BE2C (cell line): Measurements from ENCODE around the gene MTARC2.
A peak's percentile ranks its signal among the peaks of the same experiment; 100 is the strongest.

ENCODE experiments used
- DNase-seq: peaks from one replicate; pipeline ENCODE4 v3.0.0-alpha.2; 2020
- H3K27me3 ChIP-seq: fragments of 250-450 bp; sonication (Bioruptor Pico); 2 replicates; pipeline ENCODE4 v1.5.1; 2020; ENCODE audit warnings: mild to moderate bottlenecking
- H3K36me3 ChIP-seq: fragments of 250-450 bp; sonication (Bioruptor Pico); 2 replicates; pipeline ENCODE4 v1.5.1; 2020; ENCODE audit warnings: mild to moderate bottlenecking
- H3K4me1 ChIP-seq: fragments of 250-450 bp; sonication (Bioruptor Pico); 2 replicates; pipeline ENCODE4 v1.5.1; 2020
- H3K4me3 ChIP-seq: 2 replicates; pipeline ENCODE4 v1.5.1; 2011; ENCODE audit warnings: low read depth, low read length
- H3K9me3 ChIP-seq: fragments of 250-450 bp; sonication (Bioruptor Pico); 2 replicates; pipeline ENCODE4 v1.5.1; 2020
- TF ChIP-seq, protein P1 (sequence below): IDR thresholded peaks from 2 replicates; pipeline ENCODE4 v1.5.1; 2012; ENCODE audit warnings: mild to moderate bottlenecking, low read depth, low read length

The MTARC2 gene

DNA sequence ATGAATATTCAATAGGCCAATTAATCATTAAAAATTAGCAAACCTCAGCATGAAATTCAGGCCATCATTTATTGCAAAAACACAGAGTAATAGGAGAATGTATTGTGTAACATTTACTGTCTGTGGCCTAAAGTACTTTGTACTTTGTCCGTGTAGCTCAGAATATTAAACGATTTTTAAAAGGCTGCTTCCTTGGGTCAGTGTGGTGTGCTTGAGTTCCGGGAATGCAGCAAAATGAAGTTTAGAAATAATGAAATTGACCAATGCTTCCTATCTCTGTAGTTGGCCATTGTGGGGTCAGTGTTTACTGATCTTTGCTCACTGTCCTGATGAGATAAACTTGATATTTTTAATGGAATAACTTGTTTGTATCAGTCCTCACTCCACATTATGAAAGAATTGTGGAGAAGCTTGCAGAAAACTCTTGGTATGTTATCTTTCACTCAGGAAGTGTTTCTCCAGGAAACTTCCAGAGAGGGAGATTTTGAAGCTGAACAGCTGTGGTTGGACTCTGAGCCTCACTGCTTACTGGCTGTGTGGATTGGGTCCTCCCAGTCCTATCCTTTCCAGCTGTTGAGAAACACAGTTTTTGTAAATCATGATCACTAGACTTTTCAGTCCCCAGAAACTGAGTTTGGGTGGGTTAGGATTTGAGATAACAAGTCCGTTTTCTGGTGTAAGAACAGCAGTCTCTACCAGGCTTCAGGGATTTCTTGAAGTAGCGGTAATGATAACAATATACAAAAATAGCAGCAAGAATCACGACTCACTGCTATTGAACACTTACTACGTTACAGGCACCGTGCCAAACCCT lies 19.4 kb downstream of the MTARC2 start:
- Histone ChIP-seq H3K4me3 (no peak overlapping the region), H3K36me3 (no peaks in the 10 kb centered on the region)
- no peak for DNase-seq

DNA sequence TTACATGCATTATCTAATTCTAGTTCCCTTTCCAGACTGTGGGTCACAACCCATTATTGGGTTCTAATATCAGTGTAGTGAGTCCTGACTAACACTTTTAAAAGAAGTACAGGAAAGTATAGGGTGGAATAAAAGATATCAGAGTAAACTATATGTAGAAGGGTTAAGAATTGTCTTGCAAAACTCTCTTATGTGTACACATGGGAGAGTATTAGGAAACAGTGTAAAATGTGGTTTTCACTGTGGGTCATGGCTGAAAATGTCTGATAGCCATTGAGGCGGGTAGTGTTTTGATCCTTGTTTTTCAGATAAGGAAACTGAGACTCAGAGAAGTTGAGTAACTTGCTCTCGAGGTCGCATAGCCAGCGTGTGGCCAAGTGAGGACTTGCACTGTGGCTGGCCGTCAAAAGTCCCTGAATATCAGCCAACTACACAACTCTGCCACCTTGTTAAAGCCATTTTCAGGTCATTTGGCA lies 20.0 kb downstream of the MTARC2 start:
- DNase-seq = no peak
- Histone ChIP-seq H3K27me3 (no peaks in the 10 kb centered on the region), H3K36me3 (no peaks in the 10 kb centered on the region), H3K9me3 (no peaks in the 10 kb centered on the region), H3K4me1 (no peaks in the 10 kb centered on the region), H3K4me3 (no peak overlapping the region)
- TF ChIP-seq, protein P1, sequence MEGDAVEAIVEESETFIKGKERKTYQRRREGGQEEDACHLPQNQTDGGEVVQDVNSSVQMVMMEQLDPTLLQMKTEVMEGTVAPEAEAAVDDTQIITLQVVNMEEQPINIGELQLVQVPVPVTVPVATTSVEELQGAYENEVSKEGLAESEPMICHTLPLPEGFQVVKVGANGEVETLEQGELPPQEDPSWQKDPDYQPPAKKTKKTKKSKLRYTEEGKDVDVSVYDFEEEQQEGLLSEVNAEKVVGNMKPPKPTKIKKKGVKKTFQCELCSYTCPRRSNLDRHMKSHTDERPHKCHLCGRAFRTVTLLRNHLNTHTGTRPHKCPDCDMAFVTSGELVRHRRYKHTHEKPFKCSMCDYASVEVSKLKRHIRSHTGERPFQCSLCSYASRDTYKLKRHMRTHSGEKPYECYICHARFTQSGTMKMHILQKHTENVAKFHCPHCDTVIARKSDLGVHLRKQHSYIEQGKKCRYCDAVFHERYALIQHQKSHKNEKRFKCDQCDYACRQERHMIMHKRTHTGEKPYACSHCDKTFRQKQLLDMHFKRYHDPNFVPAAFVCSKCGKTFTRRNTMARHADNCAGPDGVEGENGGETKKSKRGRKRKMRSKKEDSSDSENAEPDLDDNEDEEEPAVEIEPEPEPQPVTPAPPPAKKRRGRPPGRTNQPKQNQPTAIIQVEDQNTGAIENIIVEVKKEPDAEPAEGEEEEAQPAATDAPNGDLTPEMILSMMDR = no peak

More for the DNA sequence above, 19.4 kb downstream of the MTARC2 start:
- TF ChIP-seq, protein P1 = no peak
- Histone ChIP-seq H3K4me1 (no peaks in the 10 kb centered on the region), H3K9me3 (no peaks in the 10 kb centered on the region), H3K27me3 (no peaks in the 10 kb centered on the region)

DNA sequence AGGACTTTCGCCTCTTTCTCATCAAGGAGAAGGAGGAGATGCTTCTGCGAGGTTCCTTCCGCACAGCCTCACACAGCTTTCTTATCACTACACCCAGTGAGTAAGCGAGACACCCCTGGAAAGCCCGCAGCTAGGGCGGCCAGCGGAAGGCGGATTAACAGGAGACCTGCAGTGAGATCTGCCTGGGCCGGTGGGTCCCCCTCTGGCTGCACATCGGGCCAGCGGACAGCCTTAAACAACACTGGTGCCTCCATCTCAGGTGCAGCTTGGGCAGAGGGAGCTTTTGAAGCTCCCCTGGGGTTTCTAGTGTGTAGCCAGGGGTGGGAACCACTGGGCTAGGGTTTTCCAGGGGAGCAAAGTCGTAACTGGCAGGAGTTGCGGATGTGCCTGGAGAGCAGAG lies 21.1 kb downstream of the MTARC2 start:
- Histone ChIP-seq H3K4me3 (no peak overlapping the region), H3K4me1 (no peaks in the 10 kb centered on the region), H3K27me3 (no peaks in the 10 kb centered on the region), H3K36me3 (no peaks in the 10 kb centered on the region), H3K9me3 (no peaks in the 10 kb centered on the region)
- TF ChIP-seq, protein P1 = no peak
- no peak for DNase-seq

DNA sequence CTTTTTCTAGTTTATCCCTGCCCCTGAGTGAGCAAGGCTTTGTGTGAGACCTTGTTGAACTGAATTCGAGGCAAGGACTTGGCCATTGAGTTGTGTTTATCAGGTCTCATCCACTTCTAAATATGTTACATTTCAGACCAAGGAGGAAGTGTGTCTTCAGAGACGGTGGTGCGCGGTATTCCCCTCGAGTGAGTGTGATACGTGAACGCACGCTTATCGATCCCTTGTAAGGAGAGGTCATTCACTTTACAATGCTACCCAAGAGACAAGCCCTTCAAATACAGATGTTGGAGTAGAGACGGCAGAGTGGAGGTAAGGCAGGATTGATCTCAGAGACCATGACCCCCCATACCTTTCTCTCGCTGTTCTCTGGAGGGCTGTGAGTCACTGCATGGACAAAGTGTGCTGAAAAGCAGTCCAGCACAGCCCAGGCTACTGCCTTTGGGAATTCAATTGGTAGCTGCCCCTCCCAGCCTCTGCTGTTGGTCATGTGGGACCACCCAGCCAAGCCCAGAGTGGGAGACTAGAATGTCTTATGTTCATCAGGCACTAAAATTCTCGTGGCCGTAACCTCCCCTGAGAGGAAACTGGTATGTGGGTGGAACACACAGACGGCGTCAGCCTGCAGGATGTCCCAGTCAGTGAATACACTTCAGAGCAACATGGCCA lies 22.3 kb downstream of the MTARC2 start:
- no peak overlapping the region for H3K4me3 ChIP-seq
- DNase-seq = no peak
- no peaks in the 10 kb centered on the region for H3K4me1 ChIP-seq
- H3K9me3 ChIP-seq = no peaks in the 10 kb centered on the region
- no peaks in the 10 kb centered on the region for H3K36me3 ChIP-seq
- TF ChIP-seq, protein P1 = no peak
- no peaks in the 10 kb centered on the region for H3K27me3 ChIP-seq

DNA sequence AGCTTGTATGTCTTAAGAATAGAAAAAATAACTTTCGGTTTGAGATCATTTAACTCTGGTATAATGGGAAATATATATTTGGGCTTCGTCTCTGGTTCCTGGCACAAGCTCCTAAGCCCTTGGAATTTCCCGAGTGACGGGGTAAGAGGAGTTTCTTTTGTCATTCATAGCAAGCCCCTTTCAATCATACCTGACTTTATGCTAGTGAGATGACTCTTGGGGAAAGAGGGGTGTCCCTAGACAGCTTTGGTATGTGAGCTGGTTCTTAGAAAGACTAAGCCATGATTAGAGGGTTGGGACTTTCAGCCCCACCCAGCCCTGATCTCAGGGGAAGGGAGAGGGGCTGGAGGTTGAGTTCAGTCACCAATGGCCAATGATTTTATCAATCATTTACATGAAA lies 24.7 kb downstream of the MTARC2 start:
- Histone ChIP-seq H3K27me3 (no peaks in the 10 kb centered on the region), H3K36me3 (no peaks in the 10 kb centered on the region), H3K4me3 (no peak overlapping the region), H3K9me3 (no peaks in the 10 kb centered on the region), H3K4me1 (no peaks in the 10 kb centered on the region)
- DNase-seq = no peak
- TF ChIP-seq, protein P1 = no peak

DNA sequence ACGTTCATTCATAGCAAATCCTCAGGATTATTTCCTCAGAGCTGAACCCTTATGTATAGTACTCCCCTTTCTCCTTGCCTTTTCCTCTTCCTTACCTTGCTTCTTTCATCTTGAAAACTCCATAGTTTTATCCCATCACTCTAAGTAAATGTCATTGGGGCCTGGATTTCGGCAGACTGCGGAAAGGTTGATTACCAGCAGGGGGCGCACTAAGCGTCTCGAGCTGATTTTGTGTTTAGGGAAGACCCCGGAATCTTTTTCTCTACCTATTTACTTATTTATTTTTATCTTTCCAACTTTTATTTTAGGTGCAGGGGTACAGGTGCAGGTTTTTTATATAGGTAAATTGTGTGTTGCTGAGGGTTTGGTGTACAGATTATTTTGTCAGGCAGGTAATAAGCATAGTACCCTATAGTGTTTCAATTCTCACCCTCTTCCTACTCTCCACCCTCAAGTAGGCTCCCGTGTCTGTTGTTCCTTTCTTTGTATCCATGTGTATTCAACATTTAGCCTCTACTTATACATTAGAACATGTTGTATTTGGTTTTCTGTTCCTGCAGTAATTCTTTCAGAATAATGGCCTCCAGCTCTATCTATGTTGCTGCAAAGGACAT lies 27.2 kb downstream of the MTARC2 start:
- Histone ChIP-seq H3K27me3 (no peaks in the 10 kb centered on the region), H3K4me1 (no peaks in the 10 kb centered on the region), H3K36me3 (no peaks in the 10 kb centered on the region), H3K9me3 (no peaks in the 10 kb centered on the region), H3K4me3 (no peak overlapping the region)
- TF ChIP-seq, protein P1 = peak; percentile 89
- DNase-seq = peak; percentile 54
